GM10266 (cell line): ENCODE measurements around the gene PHACTR3.
"Not testable (repeated sequence)": the region's sequence is repeated elsewhere in the genome, so short reads cannot be mapped to it uniquely, and the experiment has no call there.

Experiments used
- DNase-seq: peaks from one replicate; pipeline ENCODE4 v3.0.0; 2012; ENCODE audit errors: extremely low spot score
- CTCF ChIP-seq: IDR thresholded peaks from 2 replicates; pipeline ENCODE4 v1.5.1; 2012; ENCODE audit warnings: mild to moderate bottlenecking, low read depth; ENCODE audit not compliant: control insufficient read depth, insufficient read depth; ENCODE audit errors: missing control alignments

The PHACTR3 gene

GRCh38 chr20:59603781-59604541 is at the start of gene PHACTR3:
TSS of gene PHACTR3 (plus strand) at chr20:59604540. CDS start at chr20:59605015, 475 bp downstream.
- TF ChIP-seq CTCF, result no peak
- DNase-seq, result no peak

- DNase-seq, result not testable (repeated sequence)
Measured at GRCh38 chr20:59557733-59558529, 46.4 kb upstream of the PHACTR3 start.

- DNase-seq, result no peak
- no peak for TF ChIP-seq CTCF
Measured at GRCh38 chr20:59559024-59559817, 45.1 kb upstream of the PHACTR3 start.

GRCh38 chr20:59559863-59560262 is 44.5 kb upstream of the PHACTR3 start:
- TF ChIP-seq CTCF, result no peak
- no peak for DNase-seq

- peak; percentile 30 for TF ChIP-seq CTCF
- DNase-seq, result peak; percentile 52
Measured at GRCh38 chr20:59560588-59561227, 43.6 kb upstream of the PHACTR3 start.

GRCh38 chr20:59561228-59561605 is 43.1 kb upstream of the PHACTR3 start:
- no peak for DNase-seq
- no peak for TF ChIP-seq CTCF
